HG03575 (cell line): ENCODE measurements around the gene SAMD7.

Source experiments
- ATAC-seq: cut with Tn5 transposase; IDR thresholded peaks from one replicate; pipeline ENCODE4 v1.9.1; 2021; ENCODE audit not compliant: unreplicated experiment, insufficient number of reproducible peaks, low FRiP score; ENCODE audit errors: extremely low read depth

The SAMD7 gene

GRCh38 chr3:169911272-169911671 is at the start of gene SAMD7:
SAMD7 (plus strand) TSS chr3:169911572; CDS start chr3:169919499, 7,927 bp downstream.
- no peak for ATAC-seq

- ATAC-seq: no peak
Measured at GRCh38 chr3:169861871-169862270, 49.5 kb upstream of the SAMD7 start.

- no peak for ATAC-seq
Measured at GRCh38 chr3:169863458-169863899, 47.9 kb upstream of the SAMD7 start.

- no peak for ATAC-seq
Measured at GRCh38 chr3:169864270-169864669, 47.1 kb upstream of the SAMD7 start.

- no peak for ATAC-seq
Measured at GRCh38 chr3:169865176-169865767, 46.1 kb upstream of the SAMD7 start.

- no peak for ATAC-seq
Measured at GRCh38 chr3:169867584-169868210, 43.7 kb upstream of the SAMD7 start.

- ATAC-seq: no peak
Measured at GRCh38 chr3:169868369-169868768, 43.0 kb upstream of the SAMD7 start.

- ATAC-seq: no peak
Measured at GRCh38 chr3:169869484-169870220, 41.7 kb upstream of the SAMD7 start, which contains the start of gene LRRC31. LRRC31 (minus strand) TSS chr3:169869935; CDS start chr3:169869807, 128 bp downstream.

- no peak for ATAC-seq
Measured at GRCh38 chr3:169871129-169871886, 40.1 kb upstream of the SAMD7 start.

GRCh38 chr3:169879013-169879557 is 32.3 kb upstream of the SAMD7 start:
- no peak for ATAC-seq

- ATAC-seq: no peak
Measured at GRCh38 chr3:169879845-169880575, 31.4 kb upstream of the SAMD7 start.

- no peak for ATAC-seq
Measured at GRCh38 chr3:169880576-169881250, 30.7 kb upstream of the SAMD7 start.

- no peak for ATAC-seq
Measured at GRCh38 chr3:169886671-169887070, 24.7 kb upstream of the SAMD7 start.

- ATAC-seq: no peak
Measured at GRCh38 chr3:169891886-169892285, 19.5 kb upstream of the SAMD7 start.

GRCh38 chr3:169894110-169894509 is 17.3 kb upstream of the SAMD7 start:
- ATAC-seq: no peak

GRCh38 chr3:169895072-169895471 is 16.3 kb upstream of the SAMD7 start:
- no peak for ATAC-seq

- no peak for ATAC-seq
Measured at GRCh38 chr3:169897284-169897683, 14.1 kb upstream of the SAMD7 start.

GRCh38 chr3:169901453-169901852 is 9.9 kb upstream of the SAMD7 start:
- no peak for ATAC-seq
